Hepatocyte (in vitro differentiated cells): ENCODE measurements around the gene HOXA6.

Experiments
- EZH2 ChIP-seq: fragments of 200-600 bp; sonication (generic); IDR thresholded peaks from 2 replicates; pipeline ENCODE4 v1.6.1; 2016; ENCODE audit warnings: antibody characterized with exemption, mild to moderate bottlenecking, borderline replicate concordance
- EZH2phosphoT487 ChIP-seq: fragments of 200-600 bp; sonication (generic); IDR thresholded peaks from one replicate; pipeline ENCODE4 v1.6.1; 2018; ENCODE audit warnings: antibody characterized with exemption, mild to moderate bottlenecking, low read depth, moderate library complexity; ENCODE audit not compliant: unreplicated experiment, severe bottlenecking
- TF ChIP-seq, protein P1 (sequence below): fragments of 200-600 bp; sonication (generic); IDR thresholded peaks from 2 replicates; pipeline ENCODE4 v1.5.1; 2016; ENCODE audit warnings: antibody characterized with exemption, mild to moderate bottlenecking; ENCODE audit not compliant: poor library complexity

DNA sequence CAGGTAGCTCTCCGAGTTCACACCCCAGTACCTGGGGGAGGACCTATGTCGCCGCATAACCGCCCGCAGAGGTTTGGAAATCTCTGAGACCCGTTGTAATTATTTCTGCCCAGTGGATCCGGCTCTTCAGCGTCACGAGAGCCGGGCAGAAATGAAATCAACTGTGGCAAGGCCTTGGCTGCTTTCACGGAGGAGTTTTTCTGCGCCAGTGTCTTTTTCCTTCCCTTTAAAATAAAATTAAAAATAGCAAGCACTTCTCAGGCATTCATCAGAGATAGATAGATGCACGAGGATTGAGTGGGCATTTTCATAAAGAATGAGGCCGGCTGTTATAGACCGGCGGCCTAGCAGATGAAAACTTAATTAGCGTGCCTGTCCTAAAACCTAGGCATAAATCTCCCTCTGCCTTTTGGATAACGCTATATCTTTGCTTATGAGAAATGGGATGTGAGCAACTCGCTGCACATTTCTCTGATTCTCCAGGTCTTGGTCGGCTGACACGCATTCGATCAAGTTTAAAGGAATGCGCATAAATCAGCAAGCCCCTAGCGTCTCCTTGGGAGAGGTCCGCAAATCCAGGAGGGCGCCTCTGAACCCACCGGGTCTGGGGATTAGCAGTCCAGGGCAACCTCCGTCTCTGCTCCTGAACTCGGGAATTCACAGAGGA, 45.9 kb upstream of the HOXA6 start:
- TF ChIP-seq, protein P1, sequence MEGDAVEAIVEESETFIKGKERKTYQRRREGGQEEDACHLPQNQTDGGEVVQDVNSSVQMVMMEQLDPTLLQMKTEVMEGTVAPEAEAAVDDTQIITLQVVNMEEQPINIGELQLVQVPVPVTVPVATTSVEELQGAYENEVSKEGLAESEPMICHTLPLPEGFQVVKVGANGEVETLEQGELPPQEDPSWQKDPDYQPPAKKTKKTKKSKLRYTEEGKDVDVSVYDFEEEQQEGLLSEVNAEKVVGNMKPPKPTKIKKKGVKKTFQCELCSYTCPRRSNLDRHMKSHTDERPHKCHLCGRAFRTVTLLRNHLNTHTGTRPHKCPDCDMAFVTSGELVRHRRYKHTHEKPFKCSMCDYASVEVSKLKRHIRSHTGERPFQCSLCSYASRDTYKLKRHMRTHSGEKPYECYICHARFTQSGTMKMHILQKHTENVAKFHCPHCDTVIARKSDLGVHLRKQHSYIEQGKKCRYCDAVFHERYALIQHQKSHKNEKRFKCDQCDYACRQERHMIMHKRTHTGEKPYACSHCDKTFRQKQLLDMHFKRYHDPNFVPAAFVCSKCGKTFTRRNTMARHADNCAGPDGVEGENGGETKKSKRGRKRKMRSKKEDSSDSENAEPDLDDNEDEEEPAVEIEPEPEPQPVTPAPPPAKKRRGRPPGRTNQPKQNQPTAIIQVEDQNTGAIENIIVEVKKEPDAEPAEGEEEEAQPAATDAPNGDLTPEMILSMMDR: no peak
- TF ChIP-seq EZH2: peak; percentile 38
- TF ChIP-seq EZH2phosphoT487: peak; percentile 18
